ENCODE measurements around the gene CEP104.
A peak's percentile ranks its signal among the peaks of the same experiment; 100 is the strongest.

Gene CEP104

GRCh38 chr1:3776231-3776961, 80.6 kb downstream of the CEP104 start:
- peak; percentile 92 for DNase-seq

- peak; percentile 96 for DNase-seq
Observed at GRCh38 chr1:3775490-3776230, 81.4 kb downstream of the CEP104 start.

GRCh38 chr1:3774946-3775489, 82.0 kb downstream of the CEP104 start:
- DNase-seq: no peak

- no peak for DNase-seq
Observed at GRCh38 chr1:3774276-3774945, 82.6 kb downstream of the CEP104 start.

- peak; percentile 40 for DNase-seq
Observed at GRCh38 chr1:3773572-3774275, 83.3 kb downstream of the CEP104 start.

GRCh38 chr1:3772715-3773571, 84.1 kb downstream of the CEP104 start, which contains the start of gene SMIM1:
TSS of gene SMIM1 (plus strand) at chr1:3772749. CDS start at chr1:3775374, 2,625 bp downstream.
- DNase-seq: peak; percentile 46

- peak; percentile 93 for DNase-seq
Observed at GRCh38 chr1:3772027-3772714, 84.8 kb downstream of the CEP104 start.

GRCh38 chr1:3771108-3772026, 85.6 kb downstream of the CEP104 start:
- DNase-seq: peak; percentile 40

GRCh38 chr1:3770047-3770765, 86.8 kb downstream of the CEP104 start:
- DNase-seq: no peak

- no peak for DNase-seq
Observed at GRCh38 chr1:3768811-3769390, 88.1 kb downstream of the CEP104 start.

- peak; percentile 43 for DNase-seq
Observed at GRCh38 chr1:3767328-3767925, 89.6 kb downstream of the CEP104 start.

GRCh38 chr1:3763351-3764125, 93.5 kb downstream of the CEP104 start:
- DNase-seq: peak; percentile 44

GRCh38 chr1:3762873-3763228, 94.2 kb downstream of the CEP104 start:
- no peak for DNase-seq

GRCh38 chr1:3762151-3762872, 94.7 kb downstream of the CEP104 start:
- no peak for DNase-seq
